ENCODE data around the gene SIMC1. TPM values are rescaled to one million over a fixed set of nuclear protein-coding genes. Genes with fewer than 3 reads are reported as not detected.

Gene SIMC1
- total RNA-seq, 2 donors from 2014 or later = 23.9 to 24.4 TPM

- no peak overlapping the region for H3K4me3 ChIP-seq
- TF ChIP-seq CTCF (IDR thresholded peaks at IDR 0.05) = no peak
- no peak for DNase-seq
- no peak overlapping the region for H3K9ac ChIP-seq (ENCODE audit: low read depth in 2 of 2, low read length in 2 of 2)
- peaks cover 5% of the 10 kb centered on the region for H3K36me3 ChIP-seq
- H3K9me3 ChIP-seq = no peaks in the 10 kb centered on the region
- no peak overlapping the region for H3K27ac ChIP-seq
- H3K4me1 ChIP-seq = no peaks in the 10 kb centered on the region
- H3K27me3 ChIP-seq = no peaks in the 10 kb centered on the region
- intact Hi-C loops (cut with DNase I) = no loop called here
Observed at GRCh38 chr5:176352116-176352878, 114.1 kb downstream of the SIMC1 start.

GRCh38 chr5:176353533-176353932 is 115.3 kb downstream of the SIMC1 start:
- no peak overlapping the region for H3K4me3 ChIP-seq
- H3K27me3 ChIP-seq = no peaks in the 10 kb centered on the region
- no peak for DNase-seq
- no peaks in the 10 kb centered on the region for H3K9me3 ChIP-seq
- intact Hi-C loops (cut with DNase I) = no loop called here
- no peaks in the 10 kb centered on the region for H3K4me1 ChIP-seq
- H3K27ac ChIP-seq = no peak overlapping the region
- TF ChIP-seq CTCF (IDR thresholded peaks at IDR 0.05) = no peak
- no peak overlapping the region for H3K9ac ChIP-seq (ENCODE audit: low read depth in 2 of 2, low read length in 2 of 2)
- peaks cover 5% of the 10 kb centered on the region for H3K36me3 ChIP-seq

DNA sequence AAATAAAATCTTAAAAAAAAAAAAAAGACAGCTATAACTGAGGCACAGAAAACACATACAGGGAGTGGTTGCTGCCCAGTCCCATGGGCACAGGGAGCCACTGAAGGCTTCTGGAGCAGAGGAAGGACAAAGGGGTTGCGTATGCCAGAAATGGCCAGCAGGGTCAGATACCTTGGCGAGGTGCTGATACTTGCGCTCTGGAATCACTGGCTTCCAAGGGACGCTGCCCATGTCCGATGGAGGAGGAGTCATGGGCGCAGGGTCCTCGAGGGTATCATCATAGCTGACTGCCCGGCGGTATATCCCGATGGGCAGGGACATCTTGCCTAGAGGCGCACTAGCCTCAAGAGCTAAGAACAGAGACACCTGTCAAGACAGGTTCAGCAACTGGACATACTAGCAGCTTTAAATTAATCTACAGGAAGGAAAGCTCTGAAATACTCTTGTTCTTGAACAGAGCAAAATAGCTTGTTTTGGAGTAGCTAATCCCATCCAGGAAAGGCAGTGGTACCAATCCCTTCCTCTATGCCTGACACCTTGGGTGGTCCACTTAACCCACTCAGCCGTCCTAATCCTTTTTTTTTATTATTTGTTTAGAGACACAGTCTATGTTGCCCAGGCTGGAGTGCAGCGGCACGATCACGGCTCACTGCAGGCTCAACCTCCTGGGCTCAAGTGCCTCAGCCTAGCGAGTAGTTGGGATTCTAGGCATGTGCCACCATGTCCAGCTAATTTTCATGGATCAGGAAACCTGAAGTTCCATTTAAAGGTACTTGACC is 117.4 kb downstream of the SIMC1 start:
- H3K4me3 ChIP-seq = no peak overlapping the region
- no peaks in the 10 kb centered on the region for H3K27me3 ChIP-seq
- H3K9ac ChIP-seq (ENCODE audit: low read depth in 2 of 2, low read length in 2 of 2) = no peak overlapping the region
- DNase-seq = no peak
- TF ChIP-seq CTCF (IDR thresholded peaks at IDR 0.05) = no peak
- H3K27ac ChIP-seq = no peak overlapping the region
- no peaks in the 10 kb centered on the region for H3K9me3 ChIP-seq
- H3K36me3 ChIP-seq = peaks cover 5% of the 10 kb centered on the region
- intact Hi-C loops (cut with DNase I) = no loop called here
- no peaks in the 10 kb centered on the region for H3K4me1 ChIP-seq

DNA sequence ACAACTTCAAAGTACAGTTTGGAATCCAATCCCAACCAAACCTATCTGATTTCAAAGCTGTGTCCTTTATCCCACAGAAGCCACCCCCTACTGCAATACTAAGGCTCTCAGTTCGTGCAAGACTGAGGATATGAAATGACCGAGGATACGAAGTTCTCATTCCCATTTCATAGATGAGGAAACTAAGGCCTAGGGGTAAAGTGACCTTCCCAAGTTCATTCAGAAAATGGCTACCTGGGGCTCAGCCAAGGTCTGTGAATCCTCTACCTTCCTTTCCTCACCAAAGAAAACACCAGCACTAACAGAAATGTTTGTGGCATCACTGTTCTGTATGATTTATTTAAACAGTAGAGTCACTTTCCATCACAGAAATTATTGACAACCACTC is 117.9 kb downstream of the SIMC1 start:
- H3K9me3 ChIP-seq = no peaks in the 10 kb centered on the region
- no peak for DNase-seq
- no peak for TF ChIP-seq CTCF (IDR thresholded peaks at IDR 0.05)
- H3K9ac ChIP-seq (ENCODE audit: low read depth in 2 of 2, low read length in 2 of 2) = no peak overlapping the region
- peaks cover 5% of the 10 kb centered on the region for H3K36me3 ChIP-seq
- no peak overlapping the region for H3K4me3 ChIP-seq
- intact Hi-C loops (cut with DNase I) = no loop called here
- no peak overlapping the region for H3K27ac ChIP-seq
- H3K27me3 ChIP-seq = no peaks in the 10 kb centered on the region
- H3K4me1 ChIP-seq = no peaks in the 10 kb centered on the region

DNA sequence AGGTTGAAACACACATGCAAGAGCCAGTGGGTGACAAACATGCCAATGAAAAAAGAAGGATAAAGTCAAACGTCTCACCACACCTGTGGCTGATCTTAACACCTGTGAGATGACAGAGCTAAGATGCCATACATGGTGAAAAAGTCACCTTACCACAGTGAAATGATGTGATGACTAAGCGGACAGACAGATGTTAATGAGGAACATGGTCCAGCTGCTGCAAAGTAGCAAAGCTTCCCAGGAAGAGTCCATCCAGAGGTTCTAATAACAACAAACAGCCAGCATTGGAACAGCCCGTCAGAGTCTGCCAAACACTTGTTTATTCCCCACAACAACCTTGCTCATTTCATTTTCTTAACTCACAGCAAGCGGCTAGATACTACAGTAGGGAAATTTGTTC is 121.4 kb downstream of the SIMC1 start:
- no peak overlapping the region for H3K27ac ChIP-seq
- H3K4me1 ChIP-seq = no peaks in the 10 kb centered on the region
- H3K9me3 ChIP-seq = no peaks in the 10 kb centered on the region
- TF ChIP-seq CTCF (IDR thresholded peaks at IDR 0.05) = no peak
- no peaks in the 10 kb centered on the region for H3K27me3 ChIP-seq
- no peaks in the 10 kb centered on the region for H3K36me3 ChIP-seq
- intact Hi-C loops (cut with DNase I) = no loop called here
- no peak for DNase-seq
- no peak overlapping the region for H3K9ac ChIP-seq (ENCODE audit: low read depth in 2 of 2, low read length in 2 of 2)
- no peak overlapping the region for H3K4me3 ChIP-seq

Data from colonic mucosa (tissue), 4 donors.